MM.1S (cell line): ENCODE measurements around the gene ZNF609.

Experiments used
- DNase-seq: peaks from one replicate; pipeline ENCODE4 v3.0.0-alpha.2; 2015
- H2AFZ ChIP-seq: fragments of 300-600 bp; sonication (generic); 2 replicates; pipeline ENCODE4 v1.6.0; 2016; ENCODE audit warnings: antibody characterized with exemption, low read length
- H3F3A ChIP-seq: fragments of 300-600 bp; sonication (generic); 2 replicates; pipeline ENCODE4 v1.6.1; 2016; ENCODE audit warnings: mild to moderate bottlenecking, antibody characterized with exemption, low read length, moderate library complexity, mixed read lengths; ENCODE audit not compliant: insufficient read depth
- H3K27ac ChIP-seq: fragments of 300-600 bp; sonication (generic); 2 replicates; pipeline ENCODE4 v1.5.1; 2016; ENCODE audit warnings: mild to moderate bottlenecking, low read length
- H3K27me3 ChIP-seq: fragments of 300-600 bp; sonication (generic); replicated peaks from 2 replicates; pipeline ENCODE4 v1.6.0; 2016; ENCODE audit warnings: low read length; ENCODE audit not compliant: insufficient read depth
- H3K36me3 ChIP-seq: fragments of 300-600 bp; sonication (generic); replicated peaks from 2 replicates; pipeline ENCODE4 v1.6.1; 2016; ENCODE audit warnings: mild to moderate bottlenecking, low read length, mixed read lengths; ENCODE audit not compliant: insufficient read depth
- H3K4me1 ChIP-seq: fragments of 300-600 bp; sonication (generic); 2 replicates; pipeline ENCODE4 v1.6.1; 2016; ENCODE audit warnings: low read length, mixed read lengths
- H3K4me2 ChIP-seq: fragments of 300-600 bp; sonication (generic); 2 replicates; pipeline ENCODE4 v1.6.0; 2016; ENCODE audit warnings: low read depth, low read length
- H3K4me3 ChIP-seq: fragments of 300-600 bp; sonication (generic); 2 replicates; pipeline ENCODE4 v1.5.1; 2016; ENCODE audit warnings: low read length, mixed read lengths
- H3K79me2 ChIP-seq: fragments of 300-600 bp; sonication (generic); 2 replicates; pipeline ENCODE4 v1.6.1; 2016; ENCODE audit warnings: mixed run types, low read length, mixed read lengths
- H3K9ac ChIP-seq: fragments of 300-600 bp; sonication (generic); 2 replicates; pipeline ENCODE4 v1.6.1; 2016; ENCODE audit warnings: low read length, mixed read lengths
- H3K9me2 ChIP-seq: fragments of 300-600 bp; sonication (generic); replicated peaks from 2 replicates; pipeline ENCODE4 v1.6.1; 2016; ENCODE audit warnings: mild to moderate bottlenecking, low read length, mixed read lengths; ENCODE audit not compliant: insufficient read depth
- H3K9me3 ChIP-seq: fragments of 300-600 bp; sonication (generic); replicated peaks from 2 replicates; pipeline ENCODE4 v1.6.1; 2016; ENCODE audit warnings: mild to moderate bottlenecking, low read length, mixed read lengths; ENCODE audit not compliant: insufficient read depth
- H4K20me1 ChIP-seq: fragments of 300-600 bp; sonication (generic); 2 replicates; pipeline ENCODE4 v1.6.1; 2016; ENCODE audit warnings: mild to moderate bottlenecking, low read length, moderate library complexity, mixed read lengths; ENCODE audit not compliant: insufficient read depth
- CTCF ChIP-seq: fragments of 300-600 bp; sonication (generic); IDR thresholded peaks from 2 replicates; pipeline ENCODE4 v1.5.1; 2016; ENCODE audit warnings: antibody characterized with exemption, low read length, mixed read lengths
- EZH2 ChIP-seq: fragments of 300-600 bp; sonication (generic); optimal IDR thresholded peaks from 2 replicates; pipeline ENCODE3; 2017; ENCODE audit warnings: low read depth, mild to moderate bottlenecking, antibody characterized with exemption, low read length, mixed read lengths
- EZH2phosphoT487 ChIP-seq: fragments of 300-600 bp; sonication (generic); IDR thresholded peaks from 2 replicates; pipeline ENCODE4 v1.6.1; 2018; ENCODE audit warnings: antibody characterized with exemption, low read length

ZNF609 gene

DNA sequence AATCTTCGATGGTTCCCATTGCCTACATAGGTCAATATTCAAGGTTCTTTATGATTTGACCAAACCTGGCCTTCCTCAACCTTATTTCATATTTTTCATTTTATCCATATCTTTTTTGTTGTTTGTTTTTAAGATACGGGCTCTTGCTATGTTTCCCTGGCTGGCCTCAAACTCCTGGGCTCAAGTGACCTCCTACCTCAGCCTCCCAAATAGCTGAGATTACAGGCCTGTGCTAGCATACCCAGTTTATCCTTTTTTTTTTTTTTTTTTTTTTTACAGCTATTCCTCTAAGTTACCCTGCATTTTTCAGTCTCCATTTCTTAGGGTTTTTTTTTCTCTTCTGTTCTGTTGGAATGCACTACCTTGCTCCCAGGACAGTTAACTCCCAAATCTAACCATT lies 14.5 kb downstream of the ZNF609 start:
- Histone ChIP-seq H3K27me3 (no peaks in the 10 kb centered on the region), H3K36me3 (no peaks in the 10 kb centered on the region), H3F3A (no peaks in the 10 kb centered on the region), H3K9me3 (no peaks in the 10 kb centered on the region), H2AFZ (no peak overlapping the region), H3K27ac (no peak overlapping the region), H3K9ac (no peak overlapping the region), H4K20me1 (no peaks in the 10 kb centered on the region), H3K4me1 (no peaks in the 10 kb centered on the region), H3K4me3 (no peak overlapping the region), H3K9me2 (no peaks in the 10 kb centered on the region), H3K79me2 (peaks cover 16% of the 10 kb centered on the region), H3K4me2 (no peak overlapping the region)
- TF ChIP-seq EZH2 (no peak), CTCF (no peak), EZH2phosphoT487 (no peak)
- DNase-seq: no peak

- Histone ChIP-seq H3K27ac (no peak overlapping the region), H3K4me3 (no peak overlapping the region), H3K9me3 (no peaks in the 10 kb centered on the region), H3K36me3 (no peaks in the 10 kb centered on the region), H2AFZ (no peak overlapping the region), H3K27me3 (no peaks in the 10 kb centered on the region), H3K4me2 (no peak overlapping the region), H4K20me1 (no peaks in the 10 kb centered on the region), H3K79me2 (peaks cover 7% of the 10 kb centered on the region; the same call in 1 of the 2 replicates), H3F3A (no peaks in the 10 kb centered on the region), H3K9ac (no peak overlapping the region), H3K9me2 (no peaks in the 10 kb centered on the region), H3K4me1 (no peaks in the 10 kb centered on the region)
- DNase-seq: no peak
- TF ChIP-seq EZH2phosphoT487: no peak
- no peak for TF ChIP-seq EZH2
- TF ChIP-seq CTCF: no peak
These were observed 16.2 kb downstream of the ZNF609 start for GRCh38 chr15:64476550-64476949.

DNA sequence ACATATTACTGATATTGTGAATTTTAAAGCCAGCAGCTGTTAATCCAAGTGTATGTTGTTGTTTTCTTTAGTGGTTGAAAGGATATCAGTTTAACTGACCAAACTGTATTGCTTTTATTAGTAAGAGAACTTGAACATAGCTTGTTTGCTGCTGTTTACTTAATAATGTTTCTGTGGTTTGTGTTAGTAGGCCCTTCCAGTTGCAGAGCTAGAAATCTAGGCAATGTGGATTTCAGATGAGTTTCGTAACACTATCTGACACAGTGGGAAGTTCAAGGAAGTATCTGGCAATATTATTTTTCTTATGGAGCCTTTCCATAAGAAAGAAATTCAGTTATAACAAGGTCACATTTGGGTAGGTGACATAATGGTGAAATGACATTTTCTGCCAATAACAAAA lies 18.5 kb downstream of the ZNF609 start:
- Histone ChIP-seq H3K9ac (no peak overlapping the region), H3K36me3 (no peaks in the 10 kb centered on the region), H3K9me2 (no peaks in the 10 kb centered on the region), H3K4me1 (no peaks in the 10 kb centered on the region), H3F3A (no peaks in the 10 kb centered on the region), H3K9me3 (no peaks in the 10 kb centered on the region), H3K4me3 (no peak overlapping the region), H3K79me2 (peaks cover 2% of the 10 kb centered on the region; the same call in 1 of the 2 replicates), H2AFZ (no peak overlapping the region), H3K4me2 (no peak overlapping the region), H4K20me1 (no peaks in the 10 kb centered on the region), H3K27me3 (no peaks in the 10 kb centered on the region), H3K27ac (no peak overlapping the region)
- TF ChIP-seq EZH2phosphoT487 (no peak), CTCF (no peak), EZH2 (no peak)
- DNase-seq: no peak
